ENCODE results near the gene GPC6.

The GPC6 gene

DNA sequence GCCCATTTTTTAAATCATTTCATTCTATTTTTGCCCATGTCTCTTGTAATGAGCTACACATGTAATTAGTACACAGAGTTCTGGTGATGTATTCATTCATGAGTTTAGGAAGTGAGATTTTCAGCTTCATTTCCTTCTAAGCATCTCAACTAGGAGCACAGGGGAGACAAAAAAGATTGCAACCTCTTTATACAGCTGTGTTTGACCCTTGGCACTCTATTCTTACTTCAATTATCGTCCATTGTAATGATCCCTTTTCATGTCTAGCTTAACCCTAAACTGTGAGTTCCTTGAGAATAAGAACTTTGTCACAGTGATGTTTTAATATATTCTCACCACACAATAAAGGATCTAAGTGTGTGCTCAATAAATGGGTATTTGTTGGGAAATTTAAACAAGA is 67.1 kb downstream of the GPC6 start:
- Histone ChIP-seq H3K27me3 (ENCODE audit: insufficient read depth, low read length) (no peaks in the 10 kb centered on the region), H3K4me2 (ENCODE audit: low read length) (no peak overlapping the region), H3K9ac (ENCODE audit: low read length) (no peak overlapping the region), H3K36me3 (ENCODE audit: insufficient read depth, low read length) (no peaks in the 10 kb centered on the region), H4K20me1 (ENCODE audit: insufficient read depth, low read length) (no peaks in the 10 kb centered on the region), H3F3A (ENCODE audit: insufficient read depth, low read length) (no peaks in the 10 kb centered on the region), H3K27ac (ENCODE audit: low read depth, low read length, poor library complexity, severe bottlenecking) (no peak overlapping the region), H3K9me2 (ENCODE audit: low read depth, low read length) (no peaks in the 10 kb centered on the region), H3K79me2 (ENCODE audit: insufficient read depth, low read length) (no peaks in the 10 kb centered on the region), H3K9me3 (ENCODE audit: low read length) (no peaks in the 10 kb centered on the region), H3K4me1 (ENCODE audit: insufficient read depth, low read length, severe bottlenecking) (no peaks in the 10 kb centered on the region), H2AFZ (ENCODE audit: low read length) (no peak overlapping the region), H3K4me3 (ENCODE audit: low read depth, low read length, poor library complexity, severe bottlenecking) (no peak overlapping the region)
- no peak for TF ChIP-seq EZH2 (IDR thresholded peaks at IDR 0.05; ENCODE audit: borderline replicate concordance, low read length)
- TF ChIP-seq, protein P1, sequence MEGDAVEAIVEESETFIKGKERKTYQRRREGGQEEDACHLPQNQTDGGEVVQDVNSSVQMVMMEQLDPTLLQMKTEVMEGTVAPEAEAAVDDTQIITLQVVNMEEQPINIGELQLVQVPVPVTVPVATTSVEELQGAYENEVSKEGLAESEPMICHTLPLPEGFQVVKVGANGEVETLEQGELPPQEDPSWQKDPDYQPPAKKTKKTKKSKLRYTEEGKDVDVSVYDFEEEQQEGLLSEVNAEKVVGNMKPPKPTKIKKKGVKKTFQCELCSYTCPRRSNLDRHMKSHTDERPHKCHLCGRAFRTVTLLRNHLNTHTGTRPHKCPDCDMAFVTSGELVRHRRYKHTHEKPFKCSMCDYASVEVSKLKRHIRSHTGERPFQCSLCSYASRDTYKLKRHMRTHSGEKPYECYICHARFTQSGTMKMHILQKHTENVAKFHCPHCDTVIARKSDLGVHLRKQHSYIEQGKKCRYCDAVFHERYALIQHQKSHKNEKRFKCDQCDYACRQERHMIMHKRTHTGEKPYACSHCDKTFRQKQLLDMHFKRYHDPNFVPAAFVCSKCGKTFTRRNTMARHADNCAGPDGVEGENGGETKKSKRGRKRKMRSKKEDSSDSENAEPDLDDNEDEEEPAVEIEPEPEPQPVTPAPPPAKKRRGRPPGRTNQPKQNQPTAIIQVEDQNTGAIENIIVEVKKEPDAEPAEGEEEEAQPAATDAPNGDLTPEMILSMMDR (IDR thresholded peaks at IDR 0.05; ENCODE audit: low read length), result no peak

DNA sequence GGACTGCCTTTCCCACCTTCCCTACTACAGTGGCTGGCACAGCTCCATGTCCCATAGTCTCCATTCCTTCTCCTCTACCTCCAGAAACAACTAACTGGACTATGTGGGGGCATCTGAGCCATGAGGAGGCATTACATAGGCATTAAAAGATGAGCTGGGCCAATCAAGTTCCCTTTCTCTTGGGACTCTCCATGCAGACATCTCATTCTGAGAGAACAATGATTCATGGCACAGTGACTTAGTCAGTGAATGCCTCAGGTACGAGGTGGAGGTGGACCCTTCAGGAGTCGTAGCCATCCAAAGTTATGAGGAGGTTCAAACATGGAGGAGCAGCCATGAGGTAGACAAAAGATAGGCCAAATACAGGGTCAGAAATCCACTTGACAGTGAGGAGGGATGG is 70.0 kb downstream of the GPC6 start:
- Histone ChIP-seq H4K20me1 (ENCODE audit: insufficient read depth, low read length) (no peaks in the 10 kb centered on the region), H3K4me3 (ENCODE audit: low read depth, low read length, poor library complexity, severe bottlenecking) (no peak overlapping the region), H3K27me3 (ENCODE audit: insufficient read depth, low read length) (no peaks in the 10 kb centered on the region), H3K4me1 (ENCODE audit: insufficient read depth, low read length, severe bottlenecking) (no peaks in the 10 kb centered on the region), H3K9me2 (ENCODE audit: low read depth, low read length) (no peaks in the 10 kb centered on the region), H3K36me3 (ENCODE audit: insufficient read depth, low read length) (no peaks in the 10 kb centered on the region), H3K4me2 (ENCODE audit: low read length) (no peak overlapping the region), H2AFZ (ENCODE audit: low read length) (no peak overlapping the region), H3K9ac (ENCODE audit: low read length) (no peak overlapping the region), H3K9me3 (ENCODE audit: low read length) (no peaks in the 10 kb centered on the region), H3K27ac (ENCODE audit: low read depth, low read length, poor library complexity, severe bottlenecking) (no peak overlapping the region), H3K79me2 (ENCODE audit: insufficient read depth, low read length) (no peaks in the 10 kb centered on the region), H3F3A (ENCODE audit: insufficient read depth, low read length) (no peaks in the 10 kb centered on the region)
- TF ChIP-seq, protein P1 (IDR thresholded peaks at IDR 0.05; ENCODE audit: low read length), result no peak
- TF ChIP-seq EZH2 (IDR thresholded peaks at IDR 0.05; ENCODE audit: borderline replicate concordance, low read length), result no peak

DNA sequence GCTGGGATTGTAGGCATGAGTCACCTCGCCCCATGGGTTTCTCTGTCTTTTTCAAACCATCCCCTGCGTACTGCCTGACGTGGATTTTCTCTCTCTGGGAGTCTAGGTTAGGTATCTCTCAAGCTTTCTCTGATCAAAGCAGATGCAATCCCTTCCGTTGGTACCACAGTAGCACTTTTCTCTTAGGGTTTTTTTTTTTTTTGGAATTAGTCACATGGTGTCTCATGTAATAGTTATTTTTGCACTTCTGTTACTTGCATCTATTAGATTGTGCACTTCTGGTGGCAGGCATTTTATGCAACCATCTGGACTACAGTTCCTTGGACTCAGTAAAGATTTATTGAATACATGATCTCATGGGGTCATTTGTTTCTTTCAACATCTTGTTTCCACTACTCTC is 72.1 kb downstream of the GPC6 start:
- no peak overlapping the region for H2AFZ ChIP-seq (ENCODE audit: low read length)
- no peaks in the 10 kb centered on the region for H4K20me1 ChIP-seq (ENCODE audit: insufficient read depth, low read length)
- H3K9me2 ChIP-seq (ENCODE audit: low read depth, low read length), result no peaks in the 10 kb centered on the region
- H3K4me2 ChIP-seq (ENCODE audit: low read length), result no peak overlapping the region
- H3K4me1 ChIP-seq (ENCODE audit: insufficient read depth, low read length, severe bottlenecking), result no peaks in the 10 kb centered on the region
- TF ChIP-seq, protein P1 (IDR thresholded peaks at IDR 0.05; ENCODE audit: low read length), result no peak
- TF ChIP-seq EZH2 (IDR thresholded peaks at IDR 0.05; ENCODE audit: borderline replicate concordance, low read length), result no peak
- no peaks in the 10 kb centered on the region for H3K27me3 ChIP-seq (ENCODE audit: insufficient read depth, low read length)
- H3K9me3 ChIP-seq (ENCODE audit: low read length), result no peaks in the 10 kb centered on the region
- no peak overlapping the region for H3K27ac ChIP-seq (ENCODE audit: low read depth, low read length, poor library complexity, severe bottlenecking)
- H3F3A ChIP-seq (ENCODE audit: insufficient read depth, low read length), result no peaks in the 10 kb centered on the region
- H3K79me2 ChIP-seq (ENCODE audit: insufficient read depth, low read length), result no peaks in the 10 kb centered on the region
- H3K36me3 ChIP-seq (ENCODE audit: insufficient read depth, low read length), result no peaks in the 10 kb centered on the region
- H3K4me3 ChIP-seq (ENCODE audit: low read depth, low read length, poor library complexity, severe bottlenecking), result no peak overlapping the region
- no peak overlapping the region for H3K9ac ChIP-seq (ENCODE audit: low read length)

All from OCI-LY1 (cell line).